ENCODE data around the gene MILR1. TPM values are rescaled to one million over a fixed set of nuclear protein-coding genes. Genes with fewer than 3 reads are reported as not detected.

Gene MILR1
- polyA plus RNA-seq, 1 donor (not counting 4 experiments of a cell fraction or from before 2014, with no cell fraction given): not detected

DNA sequence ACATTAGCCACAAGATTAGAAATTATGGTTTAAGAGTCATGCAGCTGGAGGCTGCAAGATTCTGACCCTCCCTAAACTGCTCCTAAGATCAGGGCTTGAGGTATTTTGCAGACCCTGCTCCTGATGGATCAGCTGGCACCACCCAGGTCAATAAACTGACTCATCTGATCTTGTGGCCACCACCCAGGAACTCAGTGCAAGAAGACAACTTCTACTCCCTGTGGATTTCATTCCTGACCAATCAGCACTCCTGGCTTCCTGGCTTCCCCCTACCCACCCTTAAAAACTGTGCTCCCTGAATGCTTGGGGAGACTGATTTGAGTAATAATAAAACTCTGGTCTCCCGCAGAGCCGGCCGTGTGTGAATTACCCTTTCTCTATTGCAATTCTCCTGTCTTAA lies 25.0 kb upstream of the MILR1 start:
- H3K4me2 ChIP-seq (ENCODE audit: control insufficient read depth, extremely low read depth, insufficient read depth, low read depth, low read length): no peak overlapping the region
- H3K36me3 ChIP-seq (ENCODE audit: control insufficient read depth in 2 of 2, extremely low read depth in 1 of 2, insufficient read depth in 2 of 2, low read length in 2 of 2): no peaks in the 10 kb centered on the region
- H3K27me3 ChIP-seq (ENCODE audit: control insufficient read depth, extremely low read depth, insufficient read depth, low read length): no peaks in the 10 kb centered on the region
- no peaks in the 10 kb centered on the region for H3K4me1 ChIP-seq (ENCODE audit: control insufficient read depth, extremely low read depth, insufficient read depth, low read length)
- H3K9me3 ChIP-seq (ENCODE audit: control insufficient read depth, low read depth, low read length): no peaks in the 10 kb centered on the region
- TF ChIP-seq EZH2 (IDR thresholded peaks at IDR 0.05; ENCODE audit: low read length): no peak
- FAIRE-seq: no peak
- no peak for DNase-seq (ENCODE audit: low read depth, low spot score)
- H2AFZ ChIP-seq (ENCODE audit: control insufficient read depth, low read length): no peak overlapping the region
- H3K9me1 ChIP-seq (ENCODE audit: control insufficient read depth, extremely low read depth, insufficient read depth, low read length): no peaks in the 10 kb centered on the region
- H3K4me3 ChIP-seq (ENCODE audit: control insufficient read depth in 2 of 3, extremely low read depth in 1 of 3, insufficient read depth in 2 of 3, low read depth in 1 of 3, low read length in 3 of 3): no peak overlapping the region
- dilution Hi-C loops (cut with MboI; ENCODE audit: extremely low pct_ligation_motif_present, low sequenced_read_pairs): loop anchor here (10.0 kb wide), 1 partner anchor 99 kb away; no protein-coding TSS in a partner anchor
- H3K9ac ChIP-seq (ENCODE audit: control insufficient read depth, extremely low read depth, insufficient read depth, low read length): no peak overlapping the region
- H3K79me2 ChIP-seq (ENCODE audit: control insufficient read depth, insufficient read depth, low read length): no peaks in the 10 kb centered on the region
- H3K27ac ChIP-seq (ENCODE audit: control insufficient read depth, insufficient read depth, low read length): no peak overlapping the region
- no peaks in the 10 kb centered on the region for H4K20me1 ChIP-seq (ENCODE audit: control insufficient read depth, extremely low read depth, insufficient read depth, low read length)

- TF ChIP-seq EZH2 (IDR thresholded peaks at IDR 0.05; ENCODE audit: low read length) (no peak), CTCF (optimal IDR thresholded peaks at IDR 0.05 in 1 of 3, IDR thresholded peaks at IDR 0.05 in 1 of 3, conservative IDR thresholded peaks at IDR 0.05 in 1 of 3; ENCODE audit: extremely low read depth in 1 of 3, insufficient read depth in 2 of 3, low read length in 3 of 3) (no peak)
- Histone ChIP-seq H3K9me1 (ENCODE audit: control insufficient read depth, extremely low read depth, insufficient read depth, low read length) (no peaks in the 10 kb centered on the region), H2AFZ (ENCODE audit: control insufficient read depth, low read length) (no peak overlapping the region), H3K27ac (ENCODE audit: control insufficient read depth, insufficient read depth, low read length) (no peak overlapping the region), H3K27me3 (ENCODE audit: control insufficient read depth, extremely low read depth, insufficient read depth, low read length) (no peaks in the 10 kb centered on the region), H3K4me3 (ENCODE audit: control insufficient read depth in 2 of 3, extremely low read depth in 1 of 3, insufficient read depth in 2 of 3, low read depth in 1 of 3, low read length in 3 of 3) (no peak overlapping the region), H3K4me1 (ENCODE audit: control insufficient read depth, extremely low read depth, insufficient read depth, low read length) (no peaks in the 10 kb centered on the region), H3K79me2 (ENCODE audit: control insufficient read depth, insufficient read depth, low read length) (no peaks in the 10 kb centered on the region), H4K20me1 (ENCODE audit: control insufficient read depth, extremely low read depth, insufficient read depth, low read length) (no peaks in the 10 kb centered on the region), H3K36me3 (ENCODE audit: control insufficient read depth in 2 of 2, extremely low read depth in 1 of 2, insufficient read depth in 2 of 2, low read length in 2 of 2) (no peaks in the 10 kb centered on the region), H3K9ac (ENCODE audit: control insufficient read depth, extremely low read depth, insufficient read depth, low read length) (no peak overlapping the region), H3K9me3 (ENCODE audit: control insufficient read depth, low read depth, low read length) (no peaks in the 10 kb centered on the region), H3K4me2 (ENCODE audit: control insufficient read depth, extremely low read depth, insufficient read depth, low read depth, low read length) (no peak overlapping the region)
- DNase-seq (ENCODE audit: low read depth, low spot score) (no peak), FAIRE-seq (no peak)
- dilution Hi-C loops (cut with MboI; ENCODE audit: extremely low pct_ligation_motif_present, low sequenced_read_pairs): loop anchor here (10.0 kb wide), 1 partner anchor 100 kb away; no protein-coding TSS in a partner anchor
Observed at GRCh38 chr17:64424324-64424849, 24.5 kb upstream of the MILR1 start.

- TF ChIP-seq CTCF (optimal IDR thresholded peaks at IDR 0.05 in 1 of 3, IDR thresholded peaks at IDR 0.05 in 1 of 3, conservative IDR thresholded peaks at IDR 0.05 in 1 of 3; ENCODE audit: extremely low read depth in 1 of 3, insufficient read depth in 2 of 3, low read length in 3 of 3) (no peak), EZH2 (IDR thresholded peaks at IDR 0.05; ENCODE audit: low read length) (no peak)
- no peak overlapping the region for H3K4me3 ChIP-seq (ENCODE audit: control insufficient read depth in 2 of 3, extremely low read depth in 1 of 3, insufficient read depth in 2 of 3, low read depth in 1 of 3, low read length in 3 of 3)
- no peak overlapping the region for H3K9ac ChIP-seq (ENCODE audit: control insufficient read depth, extremely low read depth, insufficient read depth, low read length)
- H3K9me3 ChIP-seq (ENCODE audit: control insufficient read depth, low read depth, low read length): no peaks in the 10 kb centered on the region
- no peak overlapping the region for H2AFZ ChIP-seq (ENCODE audit: control insufficient read depth, low read length)
- H3K4me2 ChIP-seq (ENCODE audit: control insufficient read depth, extremely low read depth, insufficient read depth, low read depth, low read length): no peak overlapping the region
- H4K20me1 ChIP-seq (ENCODE audit: control insufficient read depth, extremely low read depth, insufficient read depth, low read length): no peaks in the 10 kb centered on the region
- H3K27me3 ChIP-seq (ENCODE audit: control insufficient read depth, extremely low read depth, insufficient read depth, low read length): no peaks in the 10 kb centered on the region
- no peaks in the 10 kb centered on the region for H3K9me1 ChIP-seq (ENCODE audit: control insufficient read depth, extremely low read depth, insufficient read depth, low read length)
- no peak overlapping the region for H3K27ac ChIP-seq (ENCODE audit: control insufficient read depth, insufficient read depth, low read length)
- H3K4me1 ChIP-seq (ENCODE audit: control insufficient read depth, extremely low read depth, insufficient read depth, low read length): no peaks in the 10 kb centered on the region
- H3K36me3 ChIP-seq (ENCODE audit: control insufficient read depth in 2 of 2, extremely low read depth in 1 of 2, insufficient read depth in 2 of 2, low read length in 2 of 2): no peaks in the 10 kb centered on the region
- FAIRE-seq: no peak
- dilution Hi-C loops (cut with MboI; ENCODE audit: extremely low pct_ligation_motif_present, low sequenced_read_pairs): loop anchor here (5.0 to 10.0 kb wide), 2 partner anchors 52 to 100 kb away; no protein-coding TSS in a partner anchor
- no peaks in the 10 kb centered on the region for H3K79me2 ChIP-seq (ENCODE audit: control insufficient read depth, insufficient read depth, low read length)
- no peak for DNase-seq (ENCODE audit: low read depth, low spot score)
Observed at GRCh38 chr17:64425191-64425590, 23.7 kb upstream of the MILR1 start.
